IPS-18c (cell line): ENCODE data around the gene SKOR2.

ENCODE experiments used
- H3K4me3 ChIP-seq: 2 replicates; pipeline ENCODE4 v1.7.0; 2013; ENCODE audit warnings: low read depth, mild to moderate bottlenecking, low read length, moderate library complexity; ENCODE audit not compliant: insufficient read depth
- H3K9me3 ChIP-seq: one replicate; pipeline ENCODE4 v1.6.1; 2013; ENCODE audit warnings: mild to moderate bottlenecking, low read length, moderate library complexity; ENCODE audit not compliant: control insufficient read depth, insufficient read depth

Gene SKOR2, protein sequence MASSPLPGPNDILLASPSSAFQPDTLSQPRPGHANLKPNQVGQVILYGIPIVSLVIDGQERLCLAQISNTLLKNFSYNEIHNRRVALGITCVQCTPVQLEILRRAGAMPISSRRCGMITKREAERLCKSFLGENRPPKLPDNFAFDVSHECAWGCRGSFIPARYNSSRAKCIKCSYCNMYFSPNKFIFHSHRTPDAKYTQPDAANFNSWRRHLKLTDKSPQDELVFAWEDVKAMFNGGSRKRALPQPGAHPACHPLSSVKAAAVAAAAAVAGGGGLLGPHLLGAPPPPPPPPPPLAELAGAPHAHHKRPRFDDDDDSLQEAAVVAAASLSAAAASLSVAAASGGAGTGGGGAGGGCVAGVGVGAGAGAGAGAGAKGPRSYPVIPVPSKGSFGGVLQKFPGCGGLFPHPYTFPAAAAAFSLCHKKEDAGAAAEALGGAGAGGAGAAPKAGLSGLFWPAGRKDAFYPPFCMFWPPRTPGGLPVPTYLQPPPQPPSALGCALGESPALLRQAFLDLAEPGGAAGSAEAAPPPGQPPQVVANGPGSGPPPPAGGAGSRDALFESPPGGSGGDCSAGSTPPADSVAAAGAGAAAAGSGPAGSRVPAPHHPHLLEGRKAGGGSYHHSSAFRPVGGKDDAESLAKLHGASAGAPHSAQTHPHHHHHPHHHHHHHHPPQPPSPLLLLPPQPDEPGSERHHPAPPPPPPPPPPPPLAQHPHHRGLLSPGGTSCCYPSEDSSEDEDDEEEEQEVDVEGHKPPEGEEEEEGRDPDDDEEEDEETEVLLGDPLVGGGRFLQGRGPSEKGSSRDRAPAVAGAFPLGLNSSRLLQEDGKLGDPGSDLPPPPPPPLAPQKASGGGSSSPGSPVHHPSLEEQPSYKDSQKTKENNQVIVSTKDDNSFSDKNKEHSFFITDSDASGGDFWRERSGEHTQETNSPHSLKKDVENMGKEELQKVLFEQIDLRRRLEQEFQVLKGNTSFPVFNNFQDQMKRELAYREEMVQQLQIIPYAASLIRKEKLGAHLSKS

DNA sequence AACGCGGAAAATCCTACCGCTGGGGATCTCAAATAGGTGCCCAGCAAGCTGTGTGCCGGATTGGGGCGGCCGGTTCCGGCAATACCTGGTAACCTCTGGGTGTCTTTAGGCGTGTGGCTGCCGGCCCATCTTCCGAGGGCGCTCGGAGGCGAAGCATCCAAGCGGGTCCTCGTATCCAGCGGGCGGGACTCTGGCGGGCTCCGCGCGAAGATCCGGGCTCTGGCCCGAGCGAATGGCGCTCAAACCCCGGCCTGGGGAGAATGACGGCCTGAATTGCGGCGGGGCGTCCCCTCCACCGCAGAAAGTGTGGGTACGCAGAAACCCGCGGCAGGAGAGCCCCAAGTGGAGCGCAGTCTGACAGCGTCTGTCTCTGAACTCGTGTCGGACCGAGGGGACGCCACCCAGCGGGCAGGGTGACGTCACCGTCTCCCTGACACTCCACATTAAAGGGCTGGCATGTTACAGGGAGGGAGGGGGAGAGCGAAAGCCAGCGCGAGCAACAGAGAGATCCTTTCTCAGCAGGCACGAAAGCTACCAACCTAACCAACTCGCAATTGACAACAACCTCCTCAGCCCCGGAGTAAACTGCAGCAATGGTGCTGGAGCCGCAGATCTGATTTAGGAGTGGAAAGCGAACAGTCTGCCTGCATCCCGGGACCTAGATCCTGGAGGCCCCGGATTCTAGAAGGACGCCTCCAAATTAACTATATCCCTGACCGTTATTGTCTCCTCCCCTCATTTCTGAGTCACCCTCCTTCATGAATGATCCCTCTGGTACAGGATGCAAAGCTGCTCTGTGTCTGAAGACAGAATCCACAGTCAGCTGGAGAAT, at the start of gene SKOR2:
Gene SKOR2 (minus strand): TSS at position 372 of the 832 bp plus-strand sequence. CDS start 2,477 bp downstream, outside the sequence.
- peak within 1 kb of the TSS; percentile 34 for H3K4me3 ChIP-seq

DNA sequence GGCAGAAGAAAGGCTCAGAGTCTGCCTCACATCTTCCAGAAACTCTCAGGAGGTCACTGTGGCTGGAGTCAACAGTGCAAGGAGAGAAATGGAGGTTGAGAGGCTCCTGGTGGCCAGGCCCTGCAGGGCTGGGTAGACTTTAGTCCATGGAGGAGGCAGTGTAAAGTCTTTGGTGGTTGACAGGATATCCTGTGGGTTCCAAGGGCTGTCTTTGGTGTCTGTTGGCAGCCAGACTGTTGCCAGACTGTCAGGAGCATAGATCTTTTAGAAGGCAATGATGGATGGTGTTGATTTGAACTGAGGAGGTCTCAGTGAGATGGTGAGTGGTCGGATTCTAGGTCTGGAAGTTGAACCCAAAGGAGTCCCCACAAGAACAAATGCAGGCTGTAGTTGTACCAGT, 45.0 kb upstream of the SKOR2 start:
- Histone ChIP-seq H3K9me3 (peaks cover 2% of the 10 kb centered on the region), H3K4me3 (no peak overlapping the region)

More for the DNA sequence above, at the start of gene SKOR2:
- H3K9me3 ChIP-seq: peaks cover 4% of the 10 kb centered on the region

GRCh38 chr18:47294801-47295200, 43.3 kb upstream of the SKOR2 start:
- Histone ChIP-seq H3K4me3 (no peak overlapping the region), H3K9me3 (no peaks in the 10 kb centered on the region)

DNA sequence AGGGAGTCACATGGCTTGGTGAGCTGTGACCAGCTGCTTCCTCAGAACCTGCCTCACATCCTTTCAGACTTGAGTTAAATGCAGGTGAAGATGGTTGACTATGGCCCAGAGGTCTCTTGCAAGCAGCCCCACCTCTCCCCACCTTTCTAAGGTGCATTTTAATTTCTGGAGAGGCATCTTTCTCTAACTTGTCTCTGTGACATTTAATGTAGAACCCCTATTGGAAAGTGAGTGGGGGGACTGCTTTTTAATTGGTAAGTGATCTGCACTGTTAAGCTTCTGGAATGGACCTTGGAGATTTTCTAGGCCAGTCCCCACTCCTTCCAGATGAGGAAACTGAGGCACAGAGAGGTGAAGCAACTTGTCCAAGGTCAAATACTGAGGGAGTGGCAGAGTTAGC, 37.3 kb upstream of the SKOR2 start:
- H3K9me3 ChIP-seq: no peaks in the 10 kb centered on the region
- H3K4me3 ChIP-seq: no peak overlapping the region

DNA sequence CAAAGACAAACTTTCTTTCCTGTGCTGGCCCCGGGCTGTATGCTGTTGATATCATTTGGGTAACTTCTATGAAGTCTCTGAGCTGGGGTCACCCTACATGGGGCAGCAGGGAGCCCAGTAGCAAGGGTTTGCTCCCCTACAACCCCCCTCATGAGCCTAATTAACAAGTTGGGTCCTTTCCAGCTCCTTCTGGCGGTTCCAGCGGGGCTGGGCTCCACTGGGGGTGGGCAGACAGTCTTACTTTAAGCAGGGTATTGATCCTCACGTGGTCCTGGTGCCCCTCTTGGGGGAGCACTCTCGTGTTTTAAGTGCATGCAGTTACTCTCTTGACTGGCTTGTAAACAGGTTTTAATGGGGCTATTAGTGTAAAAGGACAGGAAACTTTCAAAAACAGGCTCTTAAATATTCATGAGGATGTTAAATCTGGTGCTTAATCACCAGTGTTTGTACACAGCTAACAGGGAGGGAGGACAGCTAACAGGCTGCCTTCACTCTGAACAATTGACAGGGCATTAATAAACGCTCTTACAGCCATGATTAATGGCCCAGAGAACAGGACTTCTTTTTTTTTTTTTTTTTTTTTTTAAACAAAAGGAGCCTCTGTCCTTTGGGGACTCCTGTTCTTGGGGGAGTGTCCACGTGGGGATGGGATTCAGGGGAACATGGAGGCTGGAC, 36.6 kb upstream of the SKOR2 start:
- Histone ChIP-seq H3K4me3 (no peak overlapping the region), H3K9me3 (no peaks in the 10 kb centered on the region)

DNA sequence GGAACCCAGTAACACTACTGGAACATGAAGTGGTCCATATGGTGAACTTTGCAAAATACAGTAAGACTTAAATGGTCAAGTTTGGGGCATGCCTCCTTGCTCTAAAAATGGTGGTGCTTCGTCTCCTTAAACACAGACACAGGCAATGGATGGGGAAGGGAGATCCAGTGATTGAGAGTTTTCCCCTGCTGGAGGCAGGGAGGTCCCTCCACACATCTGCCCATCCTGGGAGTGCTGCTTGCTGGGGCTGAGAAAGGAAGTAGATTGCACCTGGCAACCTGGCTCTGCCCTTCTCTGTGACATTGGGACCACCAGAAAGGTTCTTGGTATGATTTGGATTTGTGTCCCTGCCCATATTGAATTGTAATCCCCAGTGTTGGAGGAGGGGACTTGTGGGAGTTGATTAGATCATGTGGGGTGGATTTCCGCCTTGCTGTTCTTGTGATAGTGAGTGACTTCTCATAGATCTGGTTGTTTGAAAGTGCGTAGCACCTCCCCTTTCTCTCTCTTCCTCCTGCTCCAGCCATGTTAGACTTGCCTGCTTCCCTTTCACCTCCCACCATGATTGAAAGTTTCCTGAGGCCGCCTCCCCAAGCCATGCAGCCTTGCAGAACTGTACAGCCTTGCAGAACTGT, 35.4 kb upstream of the SKOR2 start:
- no peak overlapping the region for H3K4me3 ChIP-seq
- no peaks in the 10 kb centered on the region for H3K9me3 ChIP-seq

DNA sequence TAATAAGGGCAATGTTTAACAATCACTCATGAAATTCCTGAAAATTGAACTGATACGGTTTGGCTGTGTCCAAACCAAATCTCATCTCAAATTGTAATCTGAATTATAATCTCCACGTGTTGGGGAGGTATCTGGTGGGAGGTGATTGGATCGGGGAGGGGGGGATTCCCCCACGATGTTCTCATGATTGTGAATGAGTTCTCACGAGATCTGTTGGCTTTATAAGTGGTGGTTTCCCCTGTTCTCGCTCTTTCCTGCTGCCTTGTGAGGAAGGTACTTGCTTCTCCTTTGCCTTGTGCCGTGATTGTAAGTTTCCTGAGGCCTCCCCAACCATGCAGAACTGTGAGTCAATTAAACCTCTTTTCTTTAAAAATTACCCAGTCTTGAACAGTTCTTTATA, 34.0 kb upstream of the SKOR2 start:
- H3K9me3 ChIP-seq: no peaks in the 10 kb centered on the region
- H3K4me3 ChIP-seq: no peak overlapping the region

DNA sequence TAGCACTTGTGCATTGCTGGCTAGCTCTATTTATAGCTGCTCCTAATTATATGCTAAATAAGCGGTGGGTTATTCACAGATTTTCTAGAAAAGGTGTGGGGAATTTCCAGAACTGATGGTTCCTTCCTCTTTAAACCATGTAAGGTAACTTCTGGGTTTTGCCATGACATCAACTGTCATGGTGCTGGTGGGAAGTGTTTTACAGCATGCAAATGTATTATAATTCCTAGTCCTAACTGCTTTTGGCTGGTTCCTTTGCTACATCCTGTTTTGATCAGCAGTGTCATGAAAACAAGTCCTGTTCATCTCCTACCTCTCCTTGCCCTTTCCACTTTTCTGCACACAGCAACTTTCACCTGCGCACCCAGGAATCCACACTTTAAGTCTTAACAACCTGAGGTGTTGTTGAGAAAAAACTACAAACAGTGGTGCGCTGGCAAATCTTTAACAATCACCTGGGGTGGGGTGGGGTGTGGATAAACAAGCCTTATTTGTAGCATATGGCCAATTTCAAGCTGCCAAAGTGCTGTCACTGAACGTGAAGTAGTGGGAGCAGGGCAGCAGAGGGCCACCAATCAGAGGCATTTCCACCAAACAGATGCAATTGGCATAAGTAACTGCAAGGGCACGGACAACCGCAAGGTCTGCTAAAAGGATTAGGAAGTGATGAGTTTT, 33.4 kb upstream of the SKOR2 start:
- Histone ChIP-seq H3K9me3 (no peaks in the 10 kb centered on the region), H3K4me3 (no peak overlapping the region)

GRCh38 chr18:47283476-47283875, 32.0 kb upstream of the SKOR2 start:
- no peaks in the 10 kb centered on the region for H3K9me3 ChIP-seq
- no peak overlapping the region for H3K4me3 ChIP-seq

DNA sequence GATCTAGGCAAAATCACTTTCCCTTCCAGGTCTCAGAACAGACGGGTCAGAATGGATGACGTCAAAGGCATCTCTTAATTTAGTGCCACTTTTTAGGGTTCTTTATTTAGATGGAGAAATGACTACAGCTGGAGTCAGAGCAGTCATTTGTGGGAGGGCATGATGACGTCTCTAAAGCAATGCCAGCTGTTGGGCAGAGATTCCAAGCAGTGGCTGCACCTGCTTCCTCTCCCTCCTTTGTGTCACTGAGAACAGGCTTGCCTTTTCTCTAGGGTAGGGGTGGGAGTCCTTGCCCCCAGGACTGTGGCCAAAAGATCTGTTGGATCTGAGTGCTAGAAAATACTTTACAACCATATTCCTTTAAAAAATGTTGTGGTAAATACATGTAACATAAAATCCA, 28.7 kb upstream of the SKOR2 start:
- Histone ChIP-seq H3K4me3 (no peak overlapping the region), H3K9me3 (no peaks in the 10 kb centered on the region)

DNA sequence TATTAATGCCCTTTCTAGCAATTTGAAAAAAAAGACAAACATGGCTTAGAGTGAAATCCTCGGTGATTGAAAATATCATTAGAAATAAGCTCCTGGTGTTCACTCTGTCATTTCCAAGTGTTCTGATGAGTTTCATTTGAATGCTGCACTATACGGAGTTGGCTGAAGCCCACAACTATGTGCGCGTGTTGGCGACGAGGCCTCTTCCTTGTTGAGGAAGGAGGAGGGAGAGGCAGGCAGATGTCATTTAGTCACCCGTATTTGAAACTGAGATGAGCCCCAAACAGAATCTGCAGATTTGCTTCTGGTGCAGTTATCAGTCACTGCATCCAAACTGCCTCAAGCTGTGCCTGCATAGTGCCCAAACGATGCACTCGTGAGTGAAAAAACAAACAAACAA, 23.5 kb upstream of the SKOR2 start:
- Histone ChIP-seq H3K4me3 (no peak overlapping the region), H3K9me3 (no peaks in the 10 kb centered on the region)

GRCh38 chr18:47265197-47265596, 13.7 kb upstream of the SKOR2 start:
- no peak overlapping the region for H3K4me3 ChIP-seq
- H3K9me3 ChIP-seq: no peaks in the 10 kb centered on the region

GRCh38 chr18:47264308-47264700, 12.8 kb upstream of the SKOR2 start:
- Histone ChIP-seq H3K9me3 (no peaks in the 10 kb centered on the region), H3K4me3 (peak overlapping the region; percentile 80)

DNA sequence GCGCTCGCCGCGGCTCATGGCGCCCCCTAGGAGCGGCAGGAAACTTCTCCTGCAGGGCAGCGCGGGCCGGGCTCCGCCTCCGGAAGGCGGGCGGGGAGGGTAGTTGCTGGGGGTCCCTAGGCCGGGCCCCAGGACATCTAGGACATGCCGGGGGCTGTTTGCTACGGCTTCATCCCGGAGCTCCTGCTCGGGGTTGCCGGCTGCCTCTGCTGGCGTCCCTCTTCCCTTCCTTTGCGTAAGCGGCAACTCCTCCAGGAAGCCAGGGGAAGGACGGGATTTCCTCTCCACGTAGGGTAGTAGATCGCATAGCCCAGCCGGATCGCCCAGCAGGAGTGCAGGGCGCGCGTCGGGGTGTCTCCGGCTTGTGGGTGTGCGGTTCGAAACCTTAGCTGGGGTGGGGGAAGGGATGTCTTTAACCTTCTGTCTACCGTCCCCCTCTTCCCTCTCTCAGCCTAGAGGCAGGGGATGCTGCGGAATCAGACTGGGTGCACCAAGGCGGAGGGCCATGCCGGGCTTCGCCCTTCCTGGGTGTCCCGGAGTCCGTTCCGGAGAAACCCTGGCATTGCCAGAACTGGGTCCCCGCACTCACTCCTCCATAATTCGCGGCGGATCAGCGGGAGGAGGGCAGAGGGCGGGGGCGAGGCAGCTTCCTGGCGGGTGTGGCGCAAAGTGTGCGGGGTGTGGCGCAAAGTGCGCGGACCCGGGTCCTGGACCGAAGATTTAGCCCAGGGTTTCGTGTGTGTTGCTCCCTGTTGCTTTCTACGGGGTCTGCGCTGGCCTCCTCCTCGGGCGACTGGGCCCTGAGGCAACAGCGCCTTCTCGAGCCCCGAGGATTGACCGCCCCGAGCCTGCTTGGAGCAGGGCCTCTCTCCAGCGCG, 12.2 kb upstream of the SKOR2 start:
- H3K9me3 ChIP-seq: no peaks in the 10 kb centered on the region
- H3K4me3 ChIP-seq: peak overlapping the region; percentile 80

DNA sequence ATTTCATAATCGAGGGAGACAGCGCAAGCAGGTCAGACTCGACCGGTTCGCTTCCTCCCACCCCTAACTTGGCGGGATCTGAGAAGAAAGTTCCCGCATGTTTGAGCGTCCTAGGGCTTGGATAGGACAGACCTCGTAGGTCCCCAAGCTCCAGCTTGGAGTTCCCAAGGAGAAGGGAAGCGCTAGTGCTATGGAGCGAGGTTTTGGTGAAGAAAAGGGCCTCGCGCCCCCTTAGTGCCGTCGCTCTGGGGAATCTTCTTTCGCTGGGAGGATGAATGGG, 11.6 kb upstream of the SKOR2 start:
- H3K4me3 ChIP-seq: peak overlapping the region; percentile 80; the same call in 1 of the 2 replicates

More for the DNA sequence above, 11.6 kb upstream of the SKOR2 start:
- H3K9me3 ChIP-seq: no peaks in the 10 kb centered on the region
